Left renal pelvis (tissue), 4 donors: Measurements from ENCODE around the gene OR5B21. TPM values are rescaled to one million over a fixed set of nuclear protein-coding genes. Genes with fewer than 3 reads are reported as not detected.

Experiments
- DNase-seq, 4 donors: peaks; one replicate each; pipeline ENCODE4 v3.0.0-alpha.2; 2013; ENCODE audit warnings: low read depth in 4 of 4, low spot score in 3 of 4
- polyA plus RNA-seq, 4 donors: library from polyadenylated mRNA; unstranded; fragments of 120-200 nt; gene quantifications; one replicate each; pipeline ENCODE4 v1.2.1, GENCODE V29; 2013; ENCODE audit not compliant: insufficient read length in 4 of 4

Gene OR5B21
- not detected for polyA plus RNA-seq

- no peak for DNase-seq
Observed at GRCh38 chr11:58508005-58508404, at the start of gene OR5B21. OR5B21 (minus strand) TSS chr11:58508105; CDS start chr11:58508105, 0 bp downstream.

GRCh38 chr11:58549644-58550043 lies 41.7 kb upstream of the OR5B21 start:
- DNase-seq, result no peak

DNA sequence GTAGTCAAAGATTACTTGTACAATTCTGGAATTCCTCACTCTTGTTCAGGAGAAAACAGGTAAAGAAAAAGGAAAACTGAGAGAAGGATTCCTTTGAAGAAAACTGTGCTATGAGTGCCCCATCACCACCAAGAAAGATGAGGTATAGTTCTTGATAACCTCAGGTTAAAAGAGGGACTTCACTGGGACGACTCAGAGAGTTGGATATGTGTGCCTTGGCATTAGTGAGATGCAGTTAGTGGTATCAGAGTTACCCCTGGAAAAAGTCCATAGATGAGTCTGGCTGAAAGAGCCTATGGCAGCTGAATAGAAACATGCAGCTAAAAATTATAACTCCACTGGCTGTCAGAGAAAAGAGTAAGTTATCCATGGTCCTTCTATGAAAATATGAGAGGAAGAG lies 38.9 kb upstream of the OR5B21 start:
- no peak for DNase-seq

DNA sequence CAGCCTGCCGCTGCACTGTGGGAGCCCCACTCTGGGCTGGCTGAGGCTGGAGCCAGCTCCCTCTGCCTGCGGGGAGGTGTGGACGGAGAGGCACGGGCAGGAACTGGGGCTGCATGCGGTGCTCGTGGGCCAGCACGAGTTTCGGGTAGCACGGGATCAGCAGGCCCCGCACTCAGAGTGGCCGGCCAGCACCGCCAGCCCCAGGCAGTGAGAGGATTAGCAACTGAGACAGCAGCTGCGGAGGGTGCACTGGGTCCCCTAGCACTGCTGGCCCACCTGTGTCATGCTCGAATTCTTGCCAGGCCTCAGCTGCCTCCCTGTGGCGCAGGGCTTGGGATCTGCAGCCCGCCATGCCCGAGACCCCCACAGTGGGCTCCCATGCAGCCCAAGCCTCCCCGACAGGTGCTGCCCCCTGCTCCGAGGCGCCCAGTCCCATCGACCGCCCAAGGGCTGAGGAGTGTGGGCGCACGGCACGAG lies 24.0 kb upstream of the OR5B21 start:
- no peak for DNase-seq

- no peak for DNase-seq
Observed at GRCh38 chr11:58530236-58530635, 22.3 kb upstream of the OR5B21 start.

DNA sequence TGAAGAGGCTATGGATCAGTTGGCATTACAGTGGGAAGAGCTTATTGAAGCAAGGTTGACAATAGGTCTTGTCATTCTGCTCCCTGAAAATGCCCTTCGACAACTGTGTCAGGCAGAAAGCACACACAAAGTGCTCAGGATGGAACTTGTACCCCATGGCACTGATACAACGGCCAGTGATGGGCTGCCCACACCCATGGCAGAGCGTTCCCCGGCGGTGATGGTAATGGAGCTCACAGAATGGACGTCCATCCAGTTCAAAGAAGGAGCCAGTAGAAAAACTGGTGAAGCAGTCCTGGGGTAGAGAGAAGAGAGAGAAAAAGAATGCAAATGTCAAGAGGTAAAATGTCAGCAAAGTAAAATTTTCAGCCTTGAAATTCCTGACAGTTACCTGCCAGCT lies 19.5 kb upstream of the OR5B21 start:
- no peak for DNase-seq

- DNase-seq, result no peak
Observed at GRCh38 chr11:58526721-58527120, 18.8 kb upstream of the OR5B21 start.

DNA sequence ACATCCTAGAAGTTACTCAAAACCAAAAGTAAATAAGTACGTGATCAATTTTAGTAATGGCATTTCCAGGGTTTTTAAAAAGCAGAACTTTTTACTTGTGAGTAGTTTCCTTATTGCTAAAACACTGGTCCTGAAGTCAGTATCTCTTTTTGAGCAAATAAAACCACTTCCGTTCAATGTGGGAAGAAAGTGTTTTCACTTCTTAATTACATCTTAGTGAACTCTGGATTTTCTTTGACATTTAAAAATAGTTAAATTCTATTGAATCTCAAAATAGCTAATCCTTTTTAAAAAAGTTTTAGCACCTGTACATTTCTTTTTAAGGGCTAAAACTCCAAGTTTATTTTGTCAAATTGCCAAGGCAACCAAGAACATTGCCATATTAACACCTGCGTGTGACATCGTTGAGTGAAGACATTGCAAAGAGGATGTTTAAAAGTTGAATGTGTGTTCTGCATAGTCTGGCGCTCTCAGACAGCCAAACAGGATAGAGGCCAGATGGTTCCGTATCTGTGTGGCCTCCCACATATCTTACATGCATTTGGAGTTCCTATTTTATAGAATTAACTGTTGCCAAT lies 17.2 kb upstream of the OR5B21 start:
- DNase-seq, result no peak

GRCh38 chr11:58524232-58525036 lies 16.5 kb upstream of the OR5B21 start:
- peak; percentile 35 to 62 (median 59) for DNase-seq

DNA sequence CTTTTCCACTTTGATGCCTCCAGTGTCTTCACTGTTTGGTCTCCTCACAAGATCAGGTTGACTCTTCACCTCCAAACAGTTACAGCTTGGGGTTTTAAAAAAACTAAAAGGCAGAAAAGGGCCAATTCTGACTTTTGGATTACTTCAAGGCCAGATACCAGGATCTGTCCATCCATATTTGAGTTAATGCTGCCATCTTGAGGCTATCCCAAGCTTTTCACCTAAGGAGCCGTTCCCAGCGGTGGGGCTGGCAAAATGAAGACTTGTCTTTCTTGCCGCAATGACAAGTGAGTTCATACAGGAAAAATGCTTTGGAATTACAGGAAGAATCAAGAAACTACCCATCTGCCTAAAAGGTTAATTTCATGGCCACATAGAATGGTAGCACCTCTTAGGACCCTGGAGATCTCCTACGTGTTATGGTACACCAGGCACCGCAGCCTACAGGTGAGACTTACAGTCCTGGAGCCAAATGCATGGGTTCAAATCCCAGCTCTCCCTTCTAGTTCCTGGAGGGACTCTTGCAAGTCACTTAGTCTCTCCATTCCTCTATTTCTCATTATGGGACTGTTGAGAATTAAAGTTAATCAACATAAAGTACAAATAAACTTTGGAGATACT lies 6.0 kb upstream of the OR5B21 start:
- DNase-seq, result peak; percentile 3 to 29 (median 8)

DNA sequence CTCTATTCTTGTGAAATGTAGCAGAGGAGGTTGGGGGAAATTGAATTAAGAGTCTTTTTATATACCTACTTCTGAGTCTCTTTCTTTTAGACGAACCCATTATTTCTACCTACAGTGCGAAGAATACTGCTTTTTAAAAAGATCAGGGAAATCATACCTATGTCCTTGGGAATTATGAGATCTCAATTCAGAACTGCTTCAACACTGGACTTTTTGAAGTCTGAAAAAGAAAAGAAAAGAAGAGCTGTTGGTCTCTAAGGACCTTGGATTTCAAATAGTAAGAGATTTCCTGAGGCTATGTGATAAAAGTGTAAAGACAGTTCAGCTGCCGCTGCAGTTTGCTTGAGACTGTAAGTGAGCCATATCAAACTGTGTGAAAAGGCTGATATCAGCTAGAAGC lies 3.7 kb upstream of the OR5B21 start:
- no peak for DNase-seq

DNA sequence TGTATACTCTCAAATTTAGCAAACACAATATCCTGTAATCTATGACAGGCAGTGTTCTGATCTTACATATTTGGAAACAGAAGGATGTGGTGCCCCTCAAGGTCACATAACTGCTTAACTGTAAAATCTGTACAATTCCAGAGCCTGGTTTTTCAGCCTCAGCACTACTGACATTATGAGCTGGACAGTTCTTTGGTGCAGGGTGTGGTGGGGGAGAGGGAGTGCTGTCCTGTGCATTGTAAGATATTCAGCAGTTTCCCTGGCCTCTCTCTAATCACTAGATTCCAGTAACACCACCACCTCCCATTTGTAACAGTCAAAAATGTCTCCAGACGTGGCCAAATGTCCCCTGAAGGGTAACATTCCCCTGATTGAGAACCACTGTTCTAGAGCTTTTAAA lies 1.8 kb upstream of the OR5B21 start:
- no peak for DNase-seq

GRCh38 chr11:58508814-58509213 lies 909 bp upstream of the OR5B21 start:
- DNase-seq, result no peak

GRCh38 chr11:58507355-58507754 lies 550 bp downstream of the OR5B21 start:
- DNase-seq, result no peak

- DNase-seq, result no peak
Observed at GRCh38 chr11:58506935-58507334, 970 bp downstream of the OR5B21 start.

GRCh38 chr11:58505849-58506248 lies 2.1 kb downstream of the OR5B21 start:
- no peak for DNase-seq

GRCh38 chr11:58504232-58504631 lies 3.7 kb downstream of the OR5B21 start:
- no peak for DNase-seq

DNA sequence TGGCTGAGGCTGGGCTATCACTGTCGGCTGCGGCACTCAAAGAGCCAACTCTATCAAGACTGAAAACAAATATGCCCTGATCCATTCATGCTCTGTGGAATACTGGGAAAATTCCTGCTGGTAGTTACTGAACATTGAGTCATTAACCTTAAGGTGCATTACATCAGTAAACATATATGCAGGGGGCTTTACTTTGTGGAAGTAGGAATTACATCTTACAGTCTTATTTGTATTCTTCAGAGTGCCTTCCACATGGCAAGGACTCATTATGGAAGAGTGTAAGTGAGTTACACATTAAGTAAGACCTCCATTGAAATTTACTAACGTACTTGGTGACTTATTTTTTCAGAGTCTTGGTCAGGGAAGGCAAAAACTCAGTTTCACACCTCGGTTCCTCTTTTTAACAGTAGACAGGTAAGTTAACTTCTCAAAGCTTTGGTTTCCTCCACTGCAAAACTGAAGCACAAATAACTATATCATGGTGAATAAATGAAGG lies 4.5 kb downstream of the OR5B21 start:
- DNase-seq, result no peak

GRCh38 chr11:58502004-58502403 lies 5.9 kb downstream of the OR5B21 start:
- DNase-seq, result no peak

DNA sequence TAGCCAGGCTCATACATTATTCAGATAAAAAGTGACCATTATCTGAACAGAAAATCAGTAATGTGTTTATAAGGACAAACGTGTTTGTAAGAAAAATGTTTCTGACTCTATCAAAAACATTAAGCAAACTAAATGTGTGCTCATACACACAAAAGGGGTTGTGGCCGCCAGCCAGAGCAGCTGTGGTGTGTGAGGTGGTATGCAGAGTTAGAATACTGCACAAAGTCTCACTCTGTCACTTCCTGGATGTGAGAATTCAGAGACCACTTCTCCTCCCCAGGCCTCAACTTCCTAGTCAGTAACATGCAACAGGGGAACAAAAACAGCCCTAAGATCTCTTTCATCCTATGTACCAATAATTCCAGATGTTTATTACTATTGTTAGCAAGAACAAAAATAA lies 9.4 kb downstream of the OR5B21 start:
- no peak for DNase-seq

- DNase-seq, result no peak
Observed at GRCh38 chr11:58497951-58498350, 10.0 kb downstream of the OR5B21 start.

- DNase-seq, result no peak
Observed at GRCh38 chr11:58495906-58496305, 12.0 kb downstream of the OR5B21 start.
